Measurements from ENCODE around the gene ABTB2.

Gene ABTB2

DNA sequence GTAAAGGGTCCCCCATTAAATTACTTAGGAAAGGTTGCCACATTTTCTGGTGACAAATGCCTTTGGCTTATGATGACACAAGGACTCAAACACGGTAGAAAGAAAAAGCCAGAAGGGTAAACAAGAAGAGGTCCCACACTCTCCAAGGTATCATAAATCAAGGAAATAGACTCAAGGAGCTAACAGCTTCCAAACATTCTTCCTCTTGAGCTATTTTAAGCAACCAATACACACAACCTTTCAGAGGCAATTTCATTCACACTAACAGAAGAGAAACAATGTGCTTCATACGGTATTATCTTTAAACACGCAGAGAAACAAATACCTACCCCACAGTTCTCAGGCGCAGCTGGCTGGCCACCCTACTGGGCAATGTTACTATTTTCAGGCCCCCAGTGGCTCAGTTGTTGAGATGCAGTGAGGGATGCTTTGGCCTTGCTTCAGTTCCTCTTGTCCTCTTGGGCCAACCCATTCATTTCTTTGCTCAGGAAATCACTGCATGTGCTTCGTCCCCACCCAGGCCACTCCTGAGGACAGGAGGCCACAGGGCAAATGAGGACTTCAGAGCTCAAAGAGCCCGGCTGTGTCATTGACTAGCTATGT is 15.8 kb downstream of the ABTB2 start:
- no peak for DNase-seq (ENCODE audit: low spot score)

DNA sequence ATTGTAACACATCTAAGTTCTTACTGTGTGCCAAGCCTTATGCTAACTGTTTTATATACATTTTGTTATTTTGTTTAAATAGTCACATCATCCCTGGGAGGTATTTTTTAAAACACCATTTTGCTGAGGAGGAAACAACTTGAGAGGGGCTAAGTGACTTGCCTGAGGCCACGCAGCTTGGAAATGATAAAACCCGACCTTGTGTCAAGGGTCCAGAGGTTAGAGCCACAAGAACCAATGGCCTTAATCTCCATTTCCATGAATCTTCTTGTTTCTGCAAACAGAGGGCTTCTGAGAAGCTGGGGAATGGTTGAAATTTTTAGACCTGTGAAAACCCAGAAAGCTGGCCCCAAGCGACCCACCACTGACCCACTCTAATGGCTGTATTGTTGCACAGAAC is 16.7 kb downstream of the ABTB2 start:
- no peak for DNase-seq (ENCODE audit: low spot score)

DNA sequence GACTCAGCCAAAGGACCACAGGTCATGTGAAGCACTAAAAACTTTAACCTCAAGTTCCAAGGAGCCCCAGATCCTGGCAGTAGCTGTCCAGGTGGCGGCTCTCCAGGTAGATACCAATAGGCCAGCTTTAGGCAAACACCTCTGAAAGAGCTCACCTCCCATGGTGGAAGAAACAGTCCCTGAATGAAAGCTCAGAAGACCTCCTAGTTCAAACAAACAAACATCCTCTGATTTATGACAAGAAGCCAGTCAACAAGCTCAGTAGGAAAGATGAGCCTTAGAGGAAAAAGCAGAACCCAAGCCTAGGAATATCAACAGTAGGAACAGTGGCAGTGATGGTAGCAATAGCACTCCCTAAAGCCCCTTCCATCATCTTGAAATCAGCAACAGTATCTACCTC is 17.2 kb downstream of the ABTB2 start:
- DNase-seq (ENCODE audit: low spot score) = no peak

DNA sequence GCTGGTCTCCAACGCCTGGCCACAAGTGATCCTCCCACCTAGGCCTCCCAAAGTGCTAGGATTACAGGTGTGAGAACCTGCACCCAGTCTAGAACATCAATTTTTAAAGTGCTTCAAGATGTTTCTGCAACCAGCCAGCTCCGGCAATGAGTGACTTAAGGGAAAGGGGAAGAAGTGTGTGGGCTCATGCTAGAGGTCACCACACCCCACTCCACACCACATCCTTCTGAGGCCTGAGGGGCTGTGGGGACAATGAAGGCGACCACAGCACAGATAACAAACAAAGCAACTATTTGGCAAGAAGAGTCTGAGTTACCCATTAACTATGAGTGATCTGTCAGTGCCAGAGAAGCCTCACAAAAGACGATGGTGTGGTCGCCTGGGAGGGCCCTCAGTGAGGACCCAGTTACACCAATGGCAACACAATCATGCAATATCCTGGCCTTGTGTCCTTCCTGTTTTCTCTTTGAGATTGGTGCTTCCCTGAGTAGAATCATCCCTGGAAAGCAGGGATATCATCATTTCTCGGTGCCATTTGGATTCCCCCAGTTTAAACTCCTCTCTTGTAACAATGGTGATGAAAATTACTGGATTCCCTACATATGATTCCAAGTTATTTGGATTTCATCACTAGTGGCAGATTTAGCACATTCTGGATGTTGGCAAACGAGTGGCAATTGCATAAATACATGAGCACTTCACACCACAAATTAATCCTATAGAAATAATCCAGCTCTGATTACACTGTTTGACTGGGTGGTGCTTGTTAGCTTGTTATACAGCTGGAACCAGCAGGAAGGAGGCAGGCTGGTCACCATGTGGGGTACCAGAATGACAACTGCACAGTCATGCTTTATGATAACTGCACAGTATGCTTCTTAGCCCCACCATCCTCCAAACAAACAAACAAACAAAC is 18.4 kb downstream of the ABTB2 start:
- no peak for DNase-seq (ENCODE audit: low spot score)

DNA sequence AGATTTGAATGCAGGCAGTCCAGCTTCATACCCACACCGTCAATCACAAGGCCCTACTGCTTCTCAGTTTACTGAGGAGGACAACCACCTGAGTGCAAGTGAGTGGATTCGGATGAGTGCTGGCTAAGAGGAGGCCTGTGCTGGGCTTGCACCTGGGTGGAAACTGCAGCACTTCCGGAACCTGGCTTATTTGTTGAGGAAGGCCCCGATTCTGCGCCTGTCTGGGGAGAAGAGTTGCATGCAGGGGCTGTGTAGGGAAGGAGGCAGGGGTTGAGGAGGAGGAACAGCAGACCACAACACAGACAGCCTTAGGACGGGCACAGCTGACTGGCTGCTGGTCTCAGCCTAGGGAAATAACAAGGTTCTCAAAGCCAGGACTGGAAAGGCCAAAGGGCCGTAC is 20.8 kb downstream of the ABTB2 start:
- DNase-seq (ENCODE audit: low spot score) = no peak

DNA sequence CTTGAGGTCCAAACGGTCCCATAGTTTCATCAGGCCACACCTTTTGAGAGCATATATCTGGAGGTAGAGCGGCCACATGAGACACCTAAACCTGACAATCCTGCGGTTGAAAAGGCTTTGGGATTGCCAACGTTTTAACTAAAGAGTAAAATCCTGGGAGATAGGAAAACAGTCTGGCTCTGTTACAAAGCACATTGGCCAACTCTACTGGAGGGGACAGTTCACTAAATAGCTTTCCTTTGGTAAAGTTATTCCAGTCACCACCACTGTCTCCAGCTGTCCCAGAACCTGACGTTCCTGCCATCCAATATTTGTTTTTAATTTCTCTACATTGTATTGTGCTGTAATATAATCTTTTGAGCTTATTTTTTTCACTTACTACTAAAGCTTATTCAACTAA is 22.0 kb downstream of the ABTB2 start:
- DNase-seq (ENCODE audit: low spot score) = no peak

DNA sequence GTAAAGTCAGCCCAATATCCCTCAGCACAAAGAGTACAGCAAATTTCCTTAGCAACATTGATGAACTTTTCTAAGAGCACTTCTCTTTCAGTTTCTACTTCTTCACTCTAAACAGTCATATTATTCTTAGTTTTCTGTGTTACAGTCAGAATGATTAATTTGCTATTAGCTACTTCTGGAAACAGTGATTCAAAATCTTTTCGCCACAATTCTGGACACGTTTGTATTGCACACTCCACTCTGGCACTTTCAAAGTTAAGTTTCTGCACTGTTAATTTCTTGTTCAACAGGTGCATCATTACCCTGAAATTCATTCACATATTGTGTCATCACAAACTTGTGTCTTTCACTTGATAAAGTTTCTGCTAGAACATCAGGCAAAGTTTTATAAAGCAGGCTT is 22.5 kb downstream of the ABTB2 start:
- DNase-seq (ENCODE audit: low spot score) = no peak

DNA sequence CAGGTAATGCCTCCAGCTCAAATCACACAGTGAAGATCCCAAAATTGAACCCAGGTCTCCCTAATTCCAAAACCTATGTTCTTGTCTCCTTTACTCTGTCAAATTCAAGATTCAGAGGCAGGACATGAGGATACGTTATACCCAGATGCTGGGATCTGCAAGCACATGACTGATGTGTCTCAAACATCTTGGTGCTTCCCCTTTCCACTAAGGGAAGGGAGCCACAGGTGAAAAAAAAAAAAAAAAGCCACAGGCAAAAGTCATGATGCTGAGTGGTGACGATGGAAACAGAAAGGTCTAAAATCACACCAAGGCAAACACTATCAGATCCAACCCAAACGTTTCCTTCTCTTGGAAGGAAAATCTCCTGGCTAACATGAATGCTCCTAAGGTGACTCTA is 24.0 kb downstream of the ABTB2 start:
- DNase-seq (ENCODE audit: low spot score) = no peak

DNA sequence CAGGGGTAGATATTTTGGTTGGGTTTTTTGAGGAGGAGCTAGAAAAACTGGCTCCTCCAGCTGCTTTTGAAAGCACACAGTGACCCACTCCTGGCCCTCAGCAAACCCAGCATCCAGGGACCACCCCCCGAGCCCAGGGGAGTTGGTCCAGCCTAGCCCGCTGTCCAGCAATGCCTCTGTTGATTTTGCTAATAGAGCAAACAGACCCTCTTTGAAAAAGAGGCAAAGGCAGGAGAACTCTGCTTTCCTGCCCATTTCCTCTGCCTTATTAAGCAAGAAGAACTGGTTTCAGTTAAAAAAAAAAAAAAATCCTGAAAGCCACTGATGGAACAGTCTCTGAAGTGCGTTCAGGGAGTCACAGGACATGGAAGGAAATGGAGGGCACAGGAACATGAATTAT is 25.3 kb downstream of the ABTB2 start:
- DNase-seq (ENCODE audit: low spot score) = no peak

DNA sequence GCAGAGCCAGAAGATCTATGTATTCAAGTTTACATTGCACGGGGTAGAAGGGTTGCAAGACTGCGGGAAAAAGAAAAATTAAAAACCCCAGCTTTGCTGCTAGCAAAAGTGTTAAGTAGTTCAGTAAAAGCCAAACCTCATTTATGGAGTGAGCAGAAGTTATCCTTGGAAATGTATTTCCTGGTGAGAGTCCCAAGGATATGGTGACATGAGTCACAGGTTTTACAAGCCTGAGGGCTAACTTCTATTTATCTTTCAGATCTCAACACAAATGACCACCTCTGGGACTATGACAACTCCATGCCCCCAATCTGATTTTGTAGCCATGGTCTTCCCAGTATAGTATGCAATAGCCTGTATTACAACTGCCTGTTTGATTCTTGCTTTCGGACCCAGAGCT is 26.1 kb downstream of the ABTB2 start:
- DNase-seq (ENCODE audit: low spot score) = no peak

DNA sequence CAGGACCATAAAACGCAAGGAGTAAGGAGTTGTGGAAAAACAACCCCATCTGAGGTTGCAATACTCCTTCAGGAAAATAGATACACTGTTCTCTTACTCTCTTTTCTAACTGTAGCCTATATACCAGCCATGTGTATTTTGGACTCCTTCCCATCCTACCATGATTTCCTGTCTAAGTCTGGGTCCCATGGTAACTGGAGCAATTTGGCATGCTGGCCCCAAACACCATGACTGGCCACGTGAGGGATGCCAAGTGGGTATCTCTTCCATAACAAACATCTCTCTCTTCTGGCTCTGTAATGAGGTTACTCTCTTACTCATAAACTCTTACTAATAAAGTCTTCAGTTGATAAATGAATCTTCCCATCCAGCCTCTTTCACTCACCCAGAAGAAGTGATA is 26.5 kb downstream of the ABTB2 start:
- no peak for DNase-seq (ENCODE audit: low spot score)

DNA sequence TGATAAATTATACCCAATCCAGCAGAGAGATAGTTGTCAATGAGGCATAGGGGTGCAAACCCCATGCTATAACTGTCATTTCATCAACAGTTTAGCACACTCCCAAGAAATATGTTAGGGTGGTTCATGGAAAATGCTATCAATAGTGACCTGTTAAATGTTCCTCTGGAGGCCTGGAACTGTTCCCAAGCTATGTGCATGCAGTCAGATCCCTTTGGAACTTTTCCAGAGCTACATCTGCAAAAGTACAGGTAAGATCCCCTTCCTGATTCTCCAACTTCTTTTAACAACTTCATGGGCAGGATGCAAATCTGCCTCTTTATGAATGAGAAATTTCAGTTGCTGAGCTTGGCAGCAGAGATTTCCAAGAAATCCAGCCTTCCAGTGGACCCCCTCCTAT is 27.2 kb downstream of the ABTB2 start:
- no peak for DNase-seq (ENCODE audit: low spot score)

DNA sequence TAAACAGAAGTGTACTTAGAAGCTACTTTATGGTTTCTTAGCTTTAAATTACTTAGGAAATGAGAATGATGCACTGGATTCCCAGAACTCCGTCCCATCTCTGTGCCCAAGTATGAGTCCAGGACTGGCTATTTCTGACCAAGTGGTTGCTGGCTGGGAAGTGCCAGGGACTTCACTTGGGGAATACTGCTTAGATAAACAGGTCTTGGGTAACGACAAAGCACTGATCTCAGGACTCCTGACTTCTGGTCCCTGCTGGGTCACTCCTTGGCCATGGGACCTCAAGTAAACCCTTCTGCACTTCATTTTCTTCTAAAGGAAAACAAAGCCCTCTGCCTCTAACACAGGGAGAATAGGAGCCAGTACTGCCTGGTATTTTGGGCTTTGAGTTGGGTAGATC is 27.9 kb downstream of the ABTB2 start:
- DNase-seq (ENCODE audit: low spot score) = no peak

DNA sequence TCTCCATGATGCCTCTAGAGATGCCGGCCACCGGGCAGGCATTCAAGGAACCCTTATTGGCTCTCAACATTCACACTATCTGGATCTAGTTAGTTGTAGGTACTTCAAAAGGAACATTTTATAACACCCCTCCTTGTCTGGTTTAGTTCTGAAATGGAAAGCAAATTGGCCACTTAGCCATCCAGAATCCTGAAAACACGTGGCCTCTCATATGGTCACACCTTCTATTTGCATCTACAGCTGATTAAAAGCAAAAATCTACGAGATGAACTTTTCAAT is 29.2 kb downstream of the ABTB2 start:
- no peak for DNase-seq (ENCODE audit: low spot score)

DNA sequence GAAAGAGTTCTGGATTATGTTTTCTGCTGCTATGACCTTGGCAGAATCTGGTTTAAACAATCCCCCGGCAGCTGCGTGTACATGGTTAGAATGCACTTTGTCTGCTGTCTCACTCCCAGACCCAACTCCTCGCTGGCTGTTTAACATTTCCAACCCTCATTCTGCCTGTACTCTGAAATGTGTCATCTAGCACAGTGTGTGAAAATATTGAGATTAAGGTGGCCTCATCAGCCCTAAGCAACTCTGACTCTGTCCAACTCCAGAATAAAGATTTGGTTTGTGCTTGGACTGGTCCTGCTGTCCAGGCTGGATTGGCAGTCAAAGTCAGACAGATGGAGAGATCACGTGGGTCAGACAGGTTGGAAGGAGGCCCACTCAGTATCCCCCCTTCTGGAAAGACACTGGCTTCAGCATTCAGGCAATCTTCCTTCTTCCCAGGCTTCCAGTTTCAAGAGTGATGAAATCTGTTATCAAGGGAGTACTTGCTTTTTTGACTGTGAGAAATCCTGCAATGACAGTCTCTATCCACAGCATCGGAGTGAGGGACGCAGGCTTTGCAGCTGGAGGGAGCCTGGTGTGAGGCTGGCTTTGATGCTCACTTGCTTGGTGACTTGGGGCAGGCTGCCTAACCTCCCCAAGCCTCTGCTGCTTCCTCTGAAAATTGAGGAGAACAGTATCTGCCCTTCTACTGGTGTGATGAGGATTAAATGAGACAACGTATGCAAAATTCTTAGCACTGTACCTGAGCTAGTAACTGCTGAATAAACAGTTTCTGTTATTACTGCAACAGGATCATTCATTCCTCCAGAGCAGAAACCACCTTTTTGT is 29.8 kb downstream of the ABTB2 start:
- peak; percentile 82 for DNase-seq (ENCODE audit: low spot score)

DNA sequence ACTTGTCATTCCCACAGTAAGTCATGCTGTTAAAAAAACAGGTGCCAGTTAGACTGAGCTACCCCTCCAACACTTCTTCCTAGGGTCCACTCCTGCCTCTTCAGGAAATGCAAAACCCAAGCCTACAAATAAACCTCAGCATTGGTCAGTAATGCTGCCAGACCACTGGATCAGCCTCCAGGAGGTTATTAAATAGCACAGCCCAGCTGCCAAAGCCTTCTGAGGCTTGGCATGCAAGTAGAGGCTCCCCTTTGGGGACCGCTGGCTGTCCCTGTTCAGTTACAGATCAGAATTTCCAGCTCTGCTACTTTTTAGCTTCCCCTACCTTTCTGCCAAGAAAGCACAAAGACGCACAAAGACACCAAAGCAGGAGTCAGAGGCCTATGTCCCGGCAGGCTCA is 33.3 kb downstream of the ABTB2 start:
- DNase-seq (ENCODE audit: low spot score) = no peak

DNA sequence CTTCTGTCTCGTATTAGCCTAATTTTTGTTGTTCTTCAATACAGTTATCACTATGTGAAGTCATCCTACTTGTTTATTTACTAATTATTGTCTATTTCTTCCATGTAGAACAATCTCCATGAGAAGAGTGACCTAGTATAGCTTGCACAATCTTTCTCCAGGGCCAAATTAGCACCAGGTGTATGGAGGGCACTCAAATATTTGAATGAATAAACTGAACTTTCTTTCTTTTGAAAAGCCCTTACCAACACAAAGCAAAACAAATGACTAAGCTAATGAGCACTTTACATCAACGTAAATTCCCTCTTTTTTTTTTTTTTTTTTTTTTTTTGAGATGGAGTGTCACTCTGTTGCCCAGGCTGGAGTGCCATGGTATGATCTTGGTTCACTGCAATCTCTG is 34.2 kb downstream of the ABTB2 start:
- DNase-seq (ENCODE audit: low spot score) = no peak

DNA sequence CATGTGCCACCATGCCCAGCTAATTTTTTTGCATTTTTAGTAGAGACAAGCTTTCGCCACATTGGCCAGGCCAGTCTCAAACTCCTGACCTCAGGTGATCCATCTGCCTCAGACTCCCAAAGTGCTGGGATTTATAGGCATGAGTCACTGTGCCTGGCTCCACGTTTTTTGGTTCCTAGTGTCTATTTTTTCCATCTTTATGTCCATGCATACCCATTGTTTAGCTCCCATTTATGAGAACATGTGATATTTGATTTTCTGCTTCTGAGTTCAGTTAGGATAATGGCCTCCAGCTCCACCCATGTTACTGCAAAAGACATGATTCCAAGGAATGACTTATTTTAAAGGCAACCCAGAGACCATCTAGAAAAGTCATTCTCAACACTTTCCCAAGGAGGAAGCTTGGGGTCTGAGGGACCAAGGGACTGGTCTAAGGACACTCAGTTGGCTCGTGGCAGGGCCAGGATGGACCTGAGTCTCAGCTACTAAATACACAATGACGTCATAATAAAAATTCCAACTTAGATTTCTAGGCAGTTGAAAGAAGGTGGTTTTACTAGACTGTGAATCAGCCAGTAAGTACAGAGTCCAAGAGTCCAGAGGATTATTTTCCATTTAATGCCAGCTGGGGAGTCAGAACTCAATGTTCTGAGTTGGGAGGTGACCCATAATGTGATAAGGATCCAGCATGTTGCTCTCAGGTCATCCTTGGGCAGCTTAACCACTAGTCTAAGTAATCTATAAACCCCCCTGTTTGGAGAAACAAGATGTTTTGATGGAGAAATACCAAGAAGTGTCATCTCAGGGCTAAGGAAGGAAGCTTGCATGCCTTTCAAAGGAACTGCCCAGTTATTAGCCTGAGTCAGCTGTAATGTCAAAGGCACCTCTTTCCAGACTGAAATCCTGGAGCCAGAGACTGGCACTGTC is 39.4 kb downstream of the ABTB2 start:
- no peak for DNase-seq (ENCODE audit: low spot score)

DNA sequence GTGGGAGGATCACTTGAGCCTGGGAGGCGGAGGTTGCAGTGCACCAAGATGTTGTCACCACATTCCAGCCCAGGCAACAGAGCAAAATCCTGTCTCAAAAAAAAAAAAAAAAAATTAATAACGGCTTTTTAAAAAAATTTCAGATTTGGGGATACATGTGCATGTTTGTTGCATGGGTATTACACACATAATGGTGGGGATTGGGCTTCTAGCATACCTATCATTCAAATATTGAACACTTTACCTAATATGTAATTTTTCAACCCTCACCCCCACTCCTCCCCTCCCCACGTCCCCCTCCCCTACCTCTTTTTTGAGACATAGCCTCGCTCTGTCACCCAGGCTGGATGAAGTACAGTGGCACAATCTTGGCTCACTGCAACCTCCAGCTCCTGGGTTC is 40.1 kb downstream of the ABTB2 start:
- DNase-seq (ENCODE audit: low spot score) = no peak

DNA sequence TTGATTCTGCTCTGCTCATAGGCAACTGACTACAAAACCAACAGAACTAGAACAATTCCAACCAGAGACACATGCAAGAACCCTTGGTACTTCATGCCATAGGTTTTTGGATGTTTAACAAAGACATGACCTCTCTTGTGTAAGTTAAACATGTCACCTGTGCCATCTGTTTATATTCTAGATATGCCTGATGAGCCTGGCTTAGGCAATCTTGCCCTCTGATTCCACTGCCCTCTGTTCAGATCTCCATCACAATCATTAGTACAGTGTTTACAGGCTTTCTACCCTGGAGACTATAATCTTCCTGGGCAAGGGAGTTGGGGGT is 40.8 kb downstream of the ABTB2 start:
- no peak for DNase-seq (ENCODE audit: low spot score)

DNA sequence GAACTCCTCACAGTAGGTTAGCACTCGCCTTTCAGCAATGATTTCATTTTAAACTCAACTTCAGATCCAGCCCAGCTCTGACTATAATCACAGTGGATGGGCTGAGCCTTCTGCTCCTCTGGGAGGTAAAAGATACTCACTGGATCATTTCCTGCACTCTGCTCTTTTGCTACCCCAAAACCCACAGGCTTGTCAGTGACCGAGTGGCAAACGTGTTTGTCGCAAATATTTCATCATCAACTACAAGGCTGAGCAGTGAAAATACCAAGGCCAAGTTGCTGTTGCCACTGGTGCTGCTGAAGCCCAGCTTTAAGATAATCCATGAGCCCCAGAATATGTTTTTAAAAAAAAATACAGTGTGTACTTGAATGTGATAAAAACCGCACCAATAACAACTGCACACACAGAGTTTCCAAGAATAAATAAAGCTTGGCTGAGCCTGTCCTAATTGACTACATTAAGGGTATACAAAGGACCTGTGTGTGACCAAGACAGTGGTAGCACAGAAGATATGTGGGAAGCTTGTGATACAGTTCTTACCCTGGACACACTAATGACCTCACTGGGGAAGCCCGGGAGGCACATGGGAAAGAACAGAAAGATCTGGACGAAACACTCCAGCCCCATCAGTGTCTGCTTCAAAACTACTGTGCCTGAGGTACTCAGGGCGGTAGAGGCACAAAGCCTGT is 41.3 kb downstream of the ABTB2 start:
- no peak for DNase-seq (ENCODE audit: low spot score)

DNA sequence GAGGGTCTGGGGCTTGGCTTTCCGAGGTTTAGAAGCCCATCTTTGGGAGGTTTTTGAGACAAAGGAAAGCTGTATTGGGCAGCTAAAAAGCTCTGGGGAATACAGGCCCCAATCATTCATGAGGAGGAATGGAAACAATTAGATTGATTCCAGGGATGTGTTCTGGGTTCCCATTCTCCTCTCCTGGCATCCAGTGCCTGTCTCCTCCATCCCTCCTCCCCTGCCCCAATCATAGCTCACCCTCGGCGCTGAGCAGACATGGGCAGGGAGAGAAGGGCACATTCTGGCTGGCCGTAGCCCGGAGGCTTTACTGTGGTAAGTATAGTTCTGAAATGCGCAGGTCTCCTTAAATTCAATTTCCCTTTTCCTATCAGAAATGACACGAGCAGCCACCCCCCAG is 42.4 kb downstream of the ABTB2 start:
- no peak for DNase-seq (ENCODE audit: low spot score)

All from left forelimb (tissue), 1 donor.